Measurements from ENCODE around the gene ACOT13.
A peak's percentile ranks its signal among the peaks of the same experiment; 100 is the strongest.
"Not testable (repeated sequence)": the region's sequence is repeated elsewhere in the genome, so short reads cannot be mapped to it uniquely, and the experiment has no call there.

ACOT13 gene

DNA sequence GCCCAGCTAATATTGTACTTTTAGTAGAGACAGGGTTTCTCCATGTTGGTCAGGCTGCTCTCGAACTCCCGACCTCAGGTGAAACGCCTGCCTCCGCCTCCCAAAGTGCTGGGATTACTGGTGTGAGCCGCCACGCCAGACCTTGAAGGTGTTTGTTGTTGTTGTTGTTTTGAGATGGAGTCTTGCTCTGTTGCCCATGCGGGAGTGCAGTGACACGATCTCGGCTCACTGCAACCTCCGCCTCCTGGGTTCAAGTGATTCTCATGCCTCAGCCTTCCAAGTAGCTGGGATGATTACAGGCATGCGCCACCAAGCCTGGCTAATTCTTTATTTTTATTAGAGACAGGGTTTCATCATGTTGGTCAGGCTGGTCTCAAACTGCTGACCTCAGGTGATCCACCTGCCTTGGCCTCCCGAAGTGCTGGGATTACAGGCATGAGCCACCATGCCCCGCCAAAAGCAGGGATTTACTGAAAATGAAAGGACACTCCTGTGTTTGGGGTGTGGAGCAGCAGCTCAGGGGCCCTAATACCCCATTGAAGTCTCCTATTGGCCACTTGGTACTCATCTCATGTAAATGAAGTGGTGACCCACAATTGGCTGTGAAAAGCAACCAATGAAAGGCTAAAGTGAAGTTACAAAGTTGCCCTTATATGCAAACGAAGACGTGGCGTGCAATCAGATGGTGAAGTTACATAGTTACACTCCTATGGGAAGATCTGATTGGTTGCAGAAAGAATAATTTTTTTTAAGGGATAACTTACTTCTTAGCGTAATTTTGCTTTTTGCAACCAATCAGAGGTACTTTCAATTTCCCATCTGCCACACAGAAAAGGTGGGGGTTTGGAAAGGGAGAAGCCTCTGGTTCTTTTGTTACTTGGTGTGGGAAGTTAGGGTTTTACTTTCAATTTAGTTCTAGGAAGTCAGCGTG, 1.5 kb downstream of the ACOT13 start:
- H4K8ac ChIP-seq (ENCODE audit: low read length); H2BK12ac ChIP-seq (ENCODE audit: low read length in 2 of 2); H2BK5ac ChIP-seq (ENCODE audit: low read depth, low read length, poor library complexity, severe bottlenecking); H3K4me1 ChIP-seq (ENCODE audit: control insufficient read depth, insufficient read depth, low read depth, low read length); H2BK120ac ChIP-seq (ENCODE audit: low read depth, low read length); H2AK5ac ChIP-seq (ENCODE audit: low read length, severe bottlenecking); H3K4me2 ChIP-seq (ENCODE audit: low read length, poor library complexity, severe bottlenecking); H3K27me3 ChIP-seq (ENCODE audit: control insufficient read depth in 1 of 2, insufficient read depth in 1 of 2, low read length in 2 of 2); H3K4ac ChIP-seq (ENCODE audit: low read depth in 1 of 2, low read length in 2 of 2); H2AFZ ChIP-seq (ENCODE audit: low read depth, low read length); H3K14ac ChIP-seq (ENCODE audit: low read length in 2 of 2); H4K91ac ChIP-seq (ENCODE audit: low read length); H3K18ac ChIP-seq (ENCODE audit: low read depth in 1 of 2, low read length in 2 of 2); DNase-seq; H3K23ac ChIP-seq (ENCODE audit: low read length in 2 of 2); H3K27ac ChIP-seq (ENCODE audit: low read length, poor library complexity, severe bottlenecking); H2BK15ac ChIP-seq (ENCODE audit: low read depth, poor library complexity, severe bottlenecking): not testable (repeated sequence)
- peaks cover 19% of the 10 kb centered on the region for H3K79me1 ChIP-seq (replicated peaks; ENCODE audit: low read length, poor library complexity, severe bottlenecking)
- peak overlapping the region; percentile 96 for H3K9ac ChIP-seq (ENCODE audit: low read length)
- H3K36me3 ChIP-seq (ENCODE audit: control insufficient read depth in 1 of 2, insufficient read depth in 2 of 2, low read depth in 1 of 2, low read length in 2 of 2) = peaks cover 3 to 19% of the 10 kb centered on the region in 2 experiments
- H3K9me3 ChIP-seq (ENCODE audit: control insufficient read depth, low read length) = peaks cover 10% of the 10 kb centered on the region
- 99% methylated on average over 16 of the region's 18 CpGs for WGBS
- H3K4me3 ChIP-seq (ENCODE audit: insufficient read depth in 1 of 2, low read depth in 1 of 2, low read length in 2 of 2) = peak overlapping the region in 1 of 2 experiments; percentile 98

DNA sequence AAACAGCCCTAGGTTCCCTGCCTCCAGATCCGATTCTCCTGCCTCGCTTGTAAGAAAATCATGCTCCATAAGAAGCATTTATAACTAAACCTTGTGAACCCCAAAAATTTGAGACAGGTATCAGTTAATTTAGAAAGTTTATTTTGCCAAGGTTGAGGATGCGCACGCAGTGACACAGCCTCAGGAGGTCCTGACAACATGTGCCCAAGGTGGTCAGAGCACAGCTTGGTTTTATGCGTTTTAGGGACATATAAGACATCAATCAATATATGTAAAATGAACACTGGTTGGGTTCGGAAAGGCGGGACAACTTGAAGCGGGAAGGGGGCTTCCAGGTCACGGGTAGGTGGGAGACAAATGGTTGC, 2.1 kb downstream of the ACOT13 start:
- Histone ChIP-seq H4K8ac (ENCODE audit: low read length) (no peak overlapping the region), H3K9me3 (ENCODE audit: control insufficient read depth, low read length) (peaks cover 12% of the 10 kb centered on the region), H2BK15ac (ENCODE audit: low read depth, poor library complexity, severe bottlenecking) (no peak overlapping the region), H2BK5ac (ENCODE audit: low read depth, low read length, poor library complexity, severe bottlenecking) (no peak overlapping the region), H3K4me1 (ENCODE audit: control insufficient read depth, insufficient read depth, low read depth, low read length) (peaks cover 5% of the 10 kb centered on the region), H3K18ac (ENCODE audit: low read depth in 1 of 2, low read length in 2 of 2) (no peak overlapping the region), H3K4me2 (ENCODE audit: low read length, poor library complexity, severe bottlenecking) (no peak overlapping the region), H2AK5ac (ENCODE audit: low read length, severe bottlenecking) (no peak overlapping the region), H3K27me3 (ENCODE audit: control insufficient read depth in 1 of 2, insufficient read depth in 1 of 2, low read length in 2 of 2) (no peaks in the 10 kb centered on the region), H2BK12ac (ENCODE audit: low read length in 2 of 2) (no peak overlapping the region), H3K79me1 (replicated peaks; ENCODE audit: low read length, poor library complexity, severe bottlenecking) (peaks cover 16% of the 10 kb centered on the region), H3K36me3 (ENCODE audit: control insufficient read depth in 1 of 2, insufficient read depth in 2 of 2, low read depth in 1 of 2, low read length in 2 of 2) (peaks cover 1 to 13% of the 10 kb centered on the region in 2 experiments), H3K27ac (ENCODE audit: low read length, poor library complexity, severe bottlenecking) (no peak overlapping the region), H3K23ac (ENCODE audit: low read length in 2 of 2) (no peak overlapping the region), H3K4me3 (ENCODE audit: insufficient read depth in 1 of 2, low read depth in 1 of 2, low read length in 2 of 2) (no peak overlapping the region), H3K9ac (ENCODE audit: low read length) (no peak overlapping the region), H2AFZ (ENCODE audit: low read depth, low read length) (no peak overlapping the region), H3K4ac (ENCODE audit: low read depth in 1 of 2, low read length in 2 of 2) (no peak overlapping the region), H2BK120ac (ENCODE audit: low read depth, low read length) (no peak overlapping the region), H4K91ac (ENCODE audit: low read length) (no peak overlapping the region), H3K14ac (ENCODE audit: low read length in 2 of 2) (no peak overlapping the region)
- 86% methylated on average over 6 of the region's 9 CpGs for WGBS
- no peak for DNase-seq

DNA sequence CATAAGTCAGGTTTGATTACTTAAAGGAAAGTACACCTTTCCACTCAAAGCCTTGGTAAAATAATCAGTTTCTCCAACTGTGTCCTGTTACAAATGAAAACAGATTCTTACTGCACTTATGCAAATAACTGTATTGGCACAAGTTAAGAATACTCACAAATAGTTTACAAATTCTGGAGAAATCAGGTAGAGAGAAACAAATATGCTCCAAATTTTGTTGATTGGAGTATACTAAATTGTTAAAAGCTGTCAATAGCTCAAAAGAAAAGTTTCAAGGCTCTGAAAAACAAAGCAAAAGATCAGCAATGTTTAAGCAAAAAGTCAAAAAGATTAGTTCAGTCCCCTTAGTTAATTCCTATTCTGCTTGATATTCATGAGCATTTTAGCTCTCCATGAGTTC, 3.6 kb downstream of the ACOT13 start:
- not testable (repeated sequence) for H3K4ac ChIP-seq (ENCODE audit: low read depth in 1 of 2, low read length in 2 of 2); H3K27ac ChIP-seq (ENCODE audit: low read length, poor library complexity, severe bottlenecking); H2BK15ac ChIP-seq (ENCODE audit: low read depth, poor library complexity, severe bottlenecking); H3K23ac ChIP-seq (ENCODE audit: low read length in 2 of 2); H3K9ac ChIP-seq (ENCODE audit: low read length); H4K8ac ChIP-seq (ENCODE audit: low read length); H2BK120ac ChIP-seq (ENCODE audit: low read depth, low read length); H3K4me3 ChIP-seq (ENCODE audit: insufficient read depth in 1 of 2, low read depth in 1 of 2, low read length in 2 of 2); H2AFZ ChIP-seq (ENCODE audit: low read depth, low read length); H3K27me3 ChIP-seq (ENCODE audit: control insufficient read depth in 1 of 2, insufficient read depth in 1 of 2, low read length in 2 of 2); H3K79me1 ChIP-seq (replicated peaks; ENCODE audit: low read length, poor library complexity, severe bottlenecking); H3K36me3 ChIP-seq (ENCODE audit: control insufficient read depth in 1 of 2, insufficient read depth in 2 of 2, low read depth in 1 of 2, low read length in 2 of 2); H2AK5ac ChIP-seq (ENCODE audit: low read length, severe bottlenecking); H3K18ac ChIP-seq (ENCODE audit: low read depth in 1 of 2, low read length in 2 of 2); H3K14ac ChIP-seq (ENCODE audit: low read length in 2 of 2); H3K4me1 ChIP-seq (ENCODE audit: control insufficient read depth, insufficient read depth, low read depth, low read length); H2BK5ac ChIP-seq (ENCODE audit: low read depth, low read length, poor library complexity, severe bottlenecking); H3K4me2 ChIP-seq (ENCODE audit: low read length, poor library complexity, severe bottlenecking); H2BK12ac ChIP-seq (ENCODE audit: low read length in 2 of 2); H4K91ac ChIP-seq (ENCODE audit: low read length); DNase-seq
- H3K9me3 ChIP-seq (ENCODE audit: control insufficient read depth, low read length) = peaks cover 12% of the 10 kb centered on the region

DNA sequence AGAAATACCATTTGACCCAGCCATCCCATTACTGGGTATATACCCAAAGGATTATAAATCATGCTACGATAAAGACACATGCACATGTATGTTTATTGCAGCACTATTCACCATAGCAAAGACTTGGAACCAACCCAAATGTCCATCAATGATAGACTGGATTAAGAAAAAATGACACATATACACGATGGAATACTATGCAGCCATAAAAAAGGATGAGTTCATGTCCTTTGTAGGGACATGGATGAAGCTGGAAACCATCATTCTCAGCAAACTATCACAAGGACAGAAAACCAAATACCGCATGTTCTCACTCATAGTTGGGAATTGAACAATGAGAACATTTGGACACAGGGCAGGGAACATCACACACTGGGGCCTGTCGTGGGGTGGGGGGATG, 4.2 kb downstream of the ACOT13 start:
- not testable (repeated sequence) for H2BK5ac ChIP-seq (ENCODE audit: low read depth, low read length, poor library complexity, severe bottlenecking); H2BK15ac ChIP-seq (ENCODE audit: low read depth, poor library complexity, severe bottlenecking); H3K9ac ChIP-seq (ENCODE audit: low read length); H3K4me2 ChIP-seq (ENCODE audit: low read length, poor library complexity, severe bottlenecking); H3K18ac ChIP-seq (ENCODE audit: low read depth in 1 of 2, low read length in 2 of 2); H4K91ac ChIP-seq (ENCODE audit: low read length); H4K8ac ChIP-seq (ENCODE audit: low read length); H2BK12ac ChIP-seq (ENCODE audit: low read length in 2 of 2); H3K4me1 ChIP-seq (ENCODE audit: control insufficient read depth, insufficient read depth, low read depth, low read length); H3K36me3 ChIP-seq (ENCODE audit: control insufficient read depth in 1 of 2, insufficient read depth in 2 of 2, low read depth in 1 of 2, low read length in 2 of 2); H3K79me1 ChIP-seq (replicated peaks; ENCODE audit: low read length, poor library complexity, severe bottlenecking); H3K27me3 ChIP-seq (ENCODE audit: control insufficient read depth in 1 of 2, insufficient read depth in 1 of 2, low read length in 2 of 2); H2AK5ac ChIP-seq (ENCODE audit: low read length, severe bottlenecking); H3K14ac ChIP-seq (ENCODE audit: low read length in 2 of 2); H3K4ac ChIP-seq (ENCODE audit: low read depth in 1 of 2, low read length in 2 of 2); H2AFZ ChIP-seq (ENCODE audit: low read depth, low read length); H3K4me3 ChIP-seq (ENCODE audit: insufficient read depth in 1 of 2, low read depth in 1 of 2, low read length in 2 of 2); DNase-seq; H3K27ac ChIP-seq (ENCODE audit: low read length, poor library complexity, severe bottlenecking); H3K23ac ChIP-seq (ENCODE audit: low read length in 2 of 2); H2BK120ac ChIP-seq (ENCODE audit: low read depth, low read length)
- 100% methylated on average over 1 of the region's 4 CpGs for WGBS
- H3K9me3 ChIP-seq (ENCODE audit: control insufficient read depth, low read length) = peaks cover 12% of the 10 kb centered on the region

All from mesenchymal stem cell (in vitro differentiated cells and primary cell).